ENCODE data around the gene SIRT4. TPM values are rescaled to one million over a fixed set of nuclear protein-coding genes. Genes with fewer than 3 reads are reported as not detected.

SIRT4 gene
- polyA plus RNA-seq, 5 donors, result 2.5 to 4.7 (median 2.9) TPM

DNA sequence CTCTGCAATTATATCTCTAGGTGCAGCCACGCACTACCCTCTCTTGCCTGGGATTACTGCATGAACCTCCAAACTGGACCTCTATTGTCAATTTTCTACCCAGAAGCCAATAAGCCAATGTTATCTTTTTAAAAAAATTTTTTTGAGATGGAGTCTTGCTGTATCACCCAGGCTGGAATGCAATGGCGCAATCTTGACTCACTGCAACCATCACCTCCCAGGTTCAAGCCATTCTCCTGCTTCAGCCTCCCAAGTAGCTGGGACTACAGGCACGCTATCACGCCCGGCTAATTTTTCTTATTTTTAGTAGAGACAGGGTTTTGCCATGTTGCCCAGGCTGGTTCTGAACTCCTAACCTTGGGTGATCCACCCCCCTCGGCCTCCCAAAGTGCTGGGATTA, 25.4 kb upstream of the SIRT4 start:
- DNase-seq, result no peak

DNA sequence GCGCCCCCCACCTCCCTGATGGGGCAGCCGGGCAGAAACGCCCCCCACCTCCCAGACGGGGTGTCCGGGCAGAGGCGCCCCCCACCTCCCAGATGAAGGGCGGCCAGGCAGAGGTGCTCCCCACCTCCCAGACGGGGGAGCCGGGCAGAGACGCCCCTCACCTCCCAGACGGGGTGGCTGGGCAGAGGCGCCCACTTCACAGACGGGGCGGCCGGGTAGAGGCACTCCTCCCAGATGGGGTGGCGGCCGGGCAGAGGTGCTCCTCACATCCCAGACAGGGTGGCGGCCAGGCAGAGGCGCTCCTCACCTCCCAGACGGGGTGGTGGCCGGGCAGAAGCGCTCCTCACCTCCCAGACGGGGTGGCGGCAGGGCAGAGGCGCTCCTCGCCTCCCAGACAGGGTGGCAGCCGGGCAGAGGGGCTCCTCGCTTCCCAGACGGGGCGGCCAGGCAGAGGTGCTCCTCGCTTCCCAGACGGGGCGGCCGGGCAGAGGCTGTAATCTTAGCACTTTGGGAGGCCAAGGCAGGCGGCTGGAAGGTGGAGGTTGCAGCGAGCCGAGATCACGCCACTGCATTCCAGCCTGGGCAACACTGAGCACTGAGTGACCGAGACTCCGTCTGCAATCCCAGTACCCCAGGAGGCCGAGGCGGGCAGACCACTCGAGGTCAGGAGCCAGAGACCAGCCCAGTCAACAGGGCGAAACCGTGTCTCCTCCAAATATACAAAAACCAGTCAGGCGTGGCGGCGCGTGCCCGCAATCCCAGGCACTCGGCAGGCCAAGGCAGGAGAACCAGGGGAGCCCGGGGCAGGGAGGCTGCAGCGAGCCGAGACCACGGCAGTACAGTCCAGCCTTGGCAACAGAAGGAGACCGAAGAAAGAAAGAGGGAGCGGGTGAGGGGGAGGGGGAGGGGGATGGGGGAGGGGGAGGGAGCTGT, 23.7 kb upstream of the SIRT4 start:
- DNase-seq, result no peak

DNA sequence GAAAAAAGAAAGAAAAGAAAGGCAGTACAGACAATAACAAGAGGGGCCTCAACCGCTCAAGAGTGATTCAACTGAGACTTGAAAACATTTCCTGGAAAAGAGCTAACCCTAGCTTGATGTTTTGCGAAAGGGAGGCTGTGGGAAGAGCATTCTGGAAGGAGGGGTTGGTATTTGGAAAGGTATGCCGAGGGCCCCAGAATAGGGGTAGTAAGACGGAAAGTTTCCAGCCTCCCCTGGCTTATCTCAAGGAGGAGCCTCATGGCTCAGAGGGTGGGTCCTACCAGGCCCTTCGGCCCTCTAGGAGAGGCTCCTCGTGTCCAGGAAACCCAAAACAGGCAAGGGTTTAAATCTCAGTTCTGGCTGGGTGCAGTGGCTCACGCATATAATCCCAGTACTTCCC, 18.8 kb upstream of the SIRT4 start:
- no peak for DNase-seq

DNA sequence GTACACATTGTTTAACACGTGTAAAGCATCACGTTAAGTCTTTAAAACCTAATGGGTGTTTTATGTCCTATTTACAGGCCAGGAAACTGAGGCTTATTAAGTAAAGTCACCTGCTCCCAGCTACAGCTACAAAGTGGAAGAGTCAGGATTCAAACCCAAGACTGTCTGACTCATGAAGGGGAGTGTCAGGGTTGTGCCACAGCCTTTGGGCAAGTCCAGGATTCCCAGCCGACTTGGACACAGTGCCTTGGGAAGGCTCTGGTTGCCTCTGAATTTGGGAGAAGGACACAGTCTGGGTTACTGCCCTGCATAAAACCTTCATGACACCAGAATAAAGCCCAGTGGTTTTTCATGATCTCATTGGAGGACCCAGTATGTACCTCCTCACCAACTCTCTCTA, 17.7 kb upstream of the SIRT4 start:
- DNase-seq, result no peak

DNA sequence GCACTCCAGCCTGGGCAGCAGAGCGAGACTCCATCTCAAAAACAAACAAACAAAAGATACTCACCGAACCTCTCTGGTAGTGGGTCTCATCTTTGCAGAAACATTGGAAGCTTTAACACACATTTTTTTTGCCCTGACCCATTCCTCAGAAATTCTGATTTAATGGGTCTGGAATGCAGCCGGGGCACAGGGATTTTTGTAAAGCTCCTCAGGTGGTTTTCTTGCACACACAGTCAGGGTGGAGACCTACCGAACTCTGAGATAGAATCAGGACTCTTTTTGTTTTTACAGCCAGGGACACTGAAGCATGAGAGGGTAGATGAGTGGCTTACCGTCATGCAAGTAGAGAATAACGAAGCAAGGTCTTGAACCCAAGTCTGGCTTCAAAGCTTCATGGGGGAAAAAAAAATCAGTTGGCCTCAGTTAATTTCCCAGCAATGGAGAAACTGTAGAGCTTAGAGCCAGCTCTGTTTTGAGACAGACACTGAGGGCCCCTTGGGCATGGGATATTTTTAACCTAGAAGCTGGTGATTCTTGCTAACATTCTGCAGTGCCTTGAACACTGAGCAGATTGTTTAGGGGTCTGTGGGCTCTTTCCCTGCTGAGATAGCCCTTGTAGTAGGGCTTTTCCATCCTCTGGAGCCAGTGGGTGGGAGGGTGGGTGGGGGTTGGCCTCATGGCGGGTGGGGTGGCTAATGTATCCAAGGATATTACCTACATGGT, 15.2 kb upstream of the SIRT4 start:
- no peak for DNase-seq

DNA sequence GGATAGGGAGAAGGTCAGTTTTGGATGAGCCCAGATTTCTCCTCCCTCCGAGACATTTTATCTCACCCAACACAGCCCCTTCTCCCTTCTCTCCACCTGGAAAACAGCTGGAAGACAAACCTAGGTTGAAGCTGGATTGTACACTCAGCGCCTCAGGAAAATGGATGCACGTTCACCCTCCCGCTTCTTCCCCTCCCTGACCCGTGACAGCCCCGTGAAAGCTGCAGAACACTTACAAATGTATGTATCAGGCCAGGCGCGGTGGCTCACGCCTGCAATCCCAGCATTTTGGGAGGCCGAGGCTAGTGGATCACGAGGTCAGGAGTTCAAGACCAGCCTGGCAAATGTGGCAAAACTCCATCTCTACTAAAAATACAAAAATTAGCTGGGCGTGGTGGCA, 14.6 kb upstream of the SIRT4 start:
- DNase-seq, result no peak

DNA sequence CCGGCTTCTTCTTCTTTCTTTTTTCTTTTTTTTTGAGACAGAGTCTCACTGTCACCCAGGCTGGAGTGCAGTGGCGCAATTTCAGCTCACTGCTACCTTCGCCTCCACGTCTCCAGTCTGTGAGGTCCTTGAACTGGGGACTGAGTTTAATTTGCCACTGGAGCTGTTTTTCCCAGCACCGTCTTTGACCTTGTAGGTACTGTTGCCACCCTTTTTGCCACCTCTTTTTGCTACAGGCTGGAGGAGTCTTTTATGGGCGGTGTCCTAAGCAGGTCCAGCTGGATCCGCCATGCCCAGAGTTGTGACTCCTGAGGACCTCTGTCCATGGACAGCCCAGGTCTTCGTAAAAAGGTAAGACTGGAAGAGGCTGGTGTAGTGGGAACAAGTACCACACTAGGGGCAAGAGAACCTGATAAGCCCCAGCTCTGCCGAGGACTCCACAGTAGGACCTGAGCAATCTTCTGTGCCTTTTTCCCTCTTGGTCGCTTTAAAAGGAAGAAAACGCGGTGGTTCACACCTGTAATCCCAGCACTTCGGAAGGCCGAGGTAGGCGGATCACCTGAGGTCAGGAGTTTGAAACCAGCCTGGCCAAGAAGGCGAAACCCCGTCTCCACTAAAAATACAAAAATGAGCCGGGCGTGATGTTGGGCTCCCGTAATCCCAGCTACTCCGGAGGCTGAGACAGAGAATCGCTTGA, 11.4 kb upstream of the SIRT4 start:
- DNase-seq, result peak; percentile 12 to 18

DNA sequence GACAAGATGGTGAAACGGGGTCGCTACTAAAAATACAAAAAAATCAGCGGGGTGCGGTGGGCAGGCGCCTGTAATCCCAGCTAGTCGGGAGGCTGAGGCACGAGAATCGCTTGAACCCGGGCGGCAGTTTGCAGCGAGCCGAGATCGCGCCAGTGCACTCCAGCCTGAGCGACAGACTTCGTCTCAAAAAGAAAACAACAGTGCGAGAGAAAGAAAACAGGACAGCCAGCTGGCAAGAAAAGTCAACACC, 9.8 kb upstream of the SIRT4 start:
- no peak for DNase-seq

DNA sequence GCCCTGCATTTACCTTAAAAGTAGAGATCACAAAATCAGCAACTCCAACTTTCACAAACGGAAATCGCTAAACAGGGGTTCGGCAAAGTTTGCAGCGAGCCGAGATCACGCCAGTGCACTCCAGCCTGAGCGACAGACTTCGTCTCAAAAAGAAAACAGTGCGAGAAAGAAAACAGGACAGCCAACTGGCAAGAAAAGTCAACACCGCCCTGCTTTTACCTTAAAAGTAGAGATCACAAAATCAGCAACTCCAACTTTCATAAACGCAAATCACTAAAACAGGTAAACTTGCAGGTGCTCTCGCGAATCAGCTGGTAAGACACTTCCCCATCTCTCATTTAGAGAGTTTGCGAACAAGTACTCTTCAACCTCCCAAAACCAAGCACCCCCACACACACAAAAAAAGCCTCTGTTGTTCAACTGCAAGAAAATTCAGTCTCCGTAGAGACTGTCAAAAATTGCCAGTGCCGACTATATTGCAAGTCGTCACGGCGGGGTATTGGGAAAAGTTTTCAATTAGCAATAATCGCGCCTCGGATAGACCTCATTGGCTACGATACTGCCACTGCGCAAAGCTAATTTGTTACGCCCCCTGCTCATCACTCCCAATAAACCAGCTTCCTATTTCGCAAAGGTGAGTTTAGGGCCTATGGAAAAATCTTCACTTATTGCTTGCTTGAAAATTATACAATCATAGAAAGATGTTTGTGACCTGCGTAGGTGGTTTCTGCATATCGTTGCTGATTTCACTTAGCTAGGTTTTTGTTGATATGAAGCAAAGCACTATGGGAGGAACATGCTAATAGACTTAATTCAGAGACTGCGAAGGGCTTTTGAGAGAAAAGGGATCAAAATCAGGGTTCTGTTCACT, 9.2 kb upstream of the SIRT4 start, which contains the start of gene RNU4-1:
Gene RNU4-1 (minus strand): TSS at position 577 of the 871 bp plus-strand sequence.
- peak; percentile 83 to 90 for DNase-seq

DNA sequence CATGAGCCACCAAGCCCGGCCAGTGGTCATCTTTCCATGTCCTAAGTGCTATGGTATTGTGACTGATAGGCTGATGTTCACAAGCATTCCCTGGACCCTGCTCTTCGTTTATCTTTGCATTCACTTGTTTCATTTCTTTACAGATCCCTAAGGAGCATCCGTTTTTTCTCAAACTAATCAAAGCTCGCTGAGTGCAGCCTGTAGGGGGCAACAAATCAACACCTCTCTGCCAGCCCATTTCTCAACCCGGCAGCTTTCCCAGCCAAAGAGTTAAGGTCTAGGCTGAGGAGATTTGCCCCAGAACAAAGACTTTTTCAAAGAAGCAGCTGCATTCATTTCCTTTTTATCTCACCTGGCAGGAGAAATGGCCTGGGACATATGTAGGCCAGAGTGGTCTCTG, 12.1 kb downstream of the SIRT4 start:
- no peak for DNase-seq

DNA sequence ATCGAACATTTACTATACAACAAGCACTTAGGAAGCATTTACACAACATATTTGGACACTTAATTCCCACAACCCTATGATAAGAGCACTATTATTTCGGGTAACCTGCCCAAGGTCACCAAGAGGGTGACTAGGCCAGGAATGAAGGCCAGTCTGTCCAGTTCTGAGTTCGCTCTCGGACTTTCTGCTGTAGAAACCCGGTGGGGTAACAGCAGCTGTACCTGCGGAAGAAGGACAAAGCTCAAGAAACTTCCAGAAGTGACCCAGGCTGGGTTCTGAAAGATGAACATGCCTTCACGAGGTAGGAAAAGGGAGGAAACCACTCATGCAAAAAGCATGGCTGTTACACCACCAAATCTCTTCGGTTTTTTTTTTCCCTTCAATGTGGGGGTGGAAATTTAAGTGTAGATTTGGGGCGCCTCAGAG, 14.7 kb downstream of the SIRT4 start:
- no peak for DNase-seq

DNA sequence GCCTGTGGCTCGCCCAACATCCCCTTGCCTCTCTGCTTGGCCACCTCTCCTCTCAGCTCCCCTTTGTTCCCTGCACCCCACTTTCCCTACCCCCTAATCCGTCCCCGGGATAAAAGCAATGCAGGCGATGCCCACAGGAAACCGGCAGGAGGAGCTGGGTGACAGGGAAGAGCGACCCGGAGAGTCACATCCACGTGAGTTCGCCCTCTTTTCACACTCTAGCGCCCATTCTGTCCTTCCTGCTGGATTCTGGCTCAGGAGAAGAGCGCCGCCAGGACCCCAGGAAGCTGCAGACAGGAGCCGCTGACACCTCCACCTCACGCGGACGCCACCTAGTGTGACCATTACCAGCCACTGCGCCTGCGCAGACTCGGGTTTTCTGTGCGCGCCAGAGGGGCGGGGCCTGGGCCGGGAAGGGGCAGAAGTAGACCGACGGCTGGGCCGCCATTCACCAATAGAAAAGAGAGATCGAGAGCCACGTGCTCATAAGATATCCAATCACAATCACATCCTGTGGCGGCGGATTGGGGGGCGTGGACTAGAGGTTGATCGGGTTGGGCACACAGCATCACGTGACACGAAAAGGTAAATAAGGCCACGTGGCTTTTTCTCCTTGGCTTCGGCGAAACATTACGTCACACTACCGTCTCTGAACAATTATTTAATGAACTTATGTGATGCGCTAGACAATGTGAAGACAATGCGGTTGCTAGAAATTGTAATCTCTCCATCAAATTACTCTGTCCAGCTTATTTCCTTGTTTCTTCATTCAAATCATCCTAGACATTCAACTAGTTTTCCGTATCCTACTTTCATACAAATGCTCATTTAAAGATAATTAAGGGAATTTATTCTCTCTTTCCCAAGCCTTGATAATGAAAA, 15.3 kb downstream of the SIRT4 start:
- DNase-seq, result peak; percentile 96 to 97

DNA sequence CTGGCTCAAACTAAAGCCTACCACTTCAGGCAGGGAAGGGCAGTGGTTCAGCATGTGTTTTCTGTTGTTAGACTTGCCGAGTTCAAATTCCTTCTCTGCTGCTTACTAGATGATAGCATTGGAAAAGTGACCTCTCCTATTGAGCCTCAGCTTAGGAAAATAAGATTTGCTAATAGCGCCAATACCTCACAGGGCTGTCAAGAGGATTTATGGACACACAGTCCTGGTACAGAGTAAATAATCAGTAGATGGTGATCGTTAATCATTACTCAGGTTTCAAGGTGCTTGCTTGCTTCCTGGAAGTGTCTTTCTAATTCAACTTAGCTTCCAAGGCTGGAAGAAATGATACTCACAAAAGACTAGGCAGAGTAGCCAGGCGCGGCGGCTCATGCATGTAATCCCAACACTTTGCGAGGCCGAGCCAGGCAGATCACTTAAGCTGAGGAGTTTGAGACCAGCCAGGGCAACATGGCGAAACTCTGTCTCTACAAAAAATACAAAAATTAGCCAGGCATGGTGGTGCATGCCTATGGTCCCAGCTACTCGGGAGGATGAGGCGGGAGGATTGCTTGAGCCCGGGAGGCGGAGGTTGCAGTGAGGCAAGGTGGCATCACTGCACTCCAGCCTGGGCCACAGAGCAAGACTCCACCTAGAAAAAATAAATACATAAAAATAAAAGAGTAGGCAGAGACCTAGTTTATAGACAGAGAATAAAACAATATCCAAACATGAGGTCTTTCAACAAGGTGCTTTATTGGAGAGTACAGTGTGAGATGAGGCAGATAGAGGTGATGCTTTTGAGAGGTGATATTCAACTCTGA, 19.5 kb downstream of the SIRT4 start:
- DNase-seq, result no peak

DNA sequence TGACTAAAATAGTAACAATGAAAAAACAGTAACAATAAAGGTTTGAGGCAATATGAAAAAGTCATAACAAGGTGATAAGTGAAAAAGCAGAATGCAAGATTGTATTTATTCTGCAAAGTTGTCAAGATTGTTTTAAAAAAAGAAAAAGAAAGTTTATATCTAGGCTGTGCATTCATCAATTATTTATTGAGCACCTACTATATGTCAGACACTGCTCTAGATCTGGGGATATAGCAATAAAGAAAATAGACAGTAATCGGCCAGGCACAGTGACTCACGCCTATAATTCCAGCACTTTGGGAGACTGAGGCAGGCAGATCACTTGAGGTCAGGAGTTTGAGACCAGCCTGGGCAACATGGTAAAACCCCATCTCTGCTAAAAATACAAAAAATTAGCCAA, 21.7 kb downstream of the SIRT4 start:
- DNase-seq, result no peak

DNA sequence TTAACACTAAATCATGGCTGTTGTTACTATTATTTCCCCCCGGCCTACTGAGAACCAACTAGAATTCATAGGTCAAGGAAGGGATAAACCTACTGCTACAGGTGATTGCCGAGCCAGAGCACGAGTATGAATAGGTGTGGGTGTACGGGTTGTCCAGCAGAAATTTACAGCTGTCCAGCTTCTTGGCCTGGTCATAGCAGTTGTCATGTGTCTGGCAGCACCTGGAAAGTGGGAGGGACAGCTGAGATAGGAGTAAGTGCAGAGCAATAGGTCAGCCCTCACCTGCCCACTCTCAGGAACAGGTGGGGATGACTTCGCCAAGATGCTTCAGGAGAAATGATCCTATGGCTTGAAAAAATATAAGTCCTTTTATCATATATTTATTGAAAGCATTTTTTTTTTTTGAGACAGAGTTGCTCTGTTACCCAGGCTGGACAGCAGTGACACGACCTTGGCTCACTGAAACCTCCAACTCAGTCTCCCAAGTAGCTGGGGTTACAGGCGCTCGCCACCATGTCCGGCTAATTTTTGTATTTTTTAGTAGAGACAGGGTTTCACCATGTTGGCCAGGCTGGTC, 22.8 kb downstream of the SIRT4 start:
- DNase-seq, result no peak

DNA sequence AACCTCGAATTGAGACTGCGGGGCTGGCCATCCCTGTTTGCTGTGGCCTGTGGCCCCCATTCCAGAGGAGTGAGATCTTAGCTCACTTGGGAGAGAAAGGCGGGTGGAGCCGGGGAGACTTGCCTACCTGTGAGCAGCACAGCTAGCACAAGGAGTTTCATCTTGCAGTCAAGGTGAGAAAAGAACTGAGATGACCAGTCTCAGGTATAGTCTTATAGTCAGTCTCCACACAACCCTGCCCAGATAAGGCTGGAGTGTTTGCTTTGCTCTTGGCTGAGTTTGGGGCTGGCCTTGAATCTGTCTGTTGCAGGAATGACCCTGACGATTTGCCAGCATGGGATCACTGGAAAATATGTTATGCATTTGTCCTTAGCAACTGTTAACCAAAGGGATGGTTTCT, 25.5 kb downstream of the SIRT4 start, which contains the start of gene PLA2G1B:
Gene PLA2G1B (minus strand): TSS at position 187 of the 400 bp plus-strand sequence. CDS start 26 bp downstream, at position 161.
- no peak for DNase-seq

DNA sequence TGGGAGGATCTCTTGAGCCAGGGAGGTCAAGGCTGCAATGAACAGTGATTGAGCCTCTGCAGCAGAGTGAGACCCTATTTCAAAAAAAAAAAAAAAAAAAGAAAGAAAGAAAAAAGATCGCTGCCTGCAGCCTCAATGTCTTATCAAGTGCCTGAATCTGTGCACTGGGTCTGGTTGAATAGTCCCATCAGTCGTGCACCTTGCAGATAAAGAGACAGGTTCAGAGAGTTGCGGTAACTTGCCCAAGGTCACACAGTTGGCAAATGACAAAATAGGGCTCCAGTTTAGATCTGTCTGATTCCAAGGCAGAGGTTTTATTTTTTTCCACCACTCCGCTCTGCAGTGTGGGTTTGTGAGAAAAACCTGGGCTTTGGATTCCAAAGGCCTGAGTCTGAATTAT, 26.1 kb downstream of the SIRT4 start:
- DNase-seq, result no peak

DNA sequence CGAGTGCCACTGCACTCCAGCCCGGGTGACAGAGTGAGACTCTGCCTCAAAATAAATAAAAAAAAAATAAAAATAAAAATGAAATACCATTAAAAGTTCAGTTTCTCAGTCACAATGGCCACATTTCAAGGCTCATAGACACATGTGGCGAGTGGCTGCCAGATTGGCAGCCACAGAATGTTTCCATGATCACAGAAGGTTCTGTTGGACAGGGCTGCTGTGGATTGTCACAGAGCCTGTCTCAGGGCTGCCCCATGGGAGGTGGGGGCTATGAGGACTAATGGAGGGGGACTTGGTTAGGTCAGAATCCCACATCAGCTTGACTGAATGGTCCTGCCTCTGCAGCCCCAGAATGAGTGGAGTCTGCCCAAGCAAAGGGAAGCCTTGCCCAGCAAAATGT, 29.3 kb downstream of the SIRT4 start:
- DNase-seq, result no peak

DNA sequence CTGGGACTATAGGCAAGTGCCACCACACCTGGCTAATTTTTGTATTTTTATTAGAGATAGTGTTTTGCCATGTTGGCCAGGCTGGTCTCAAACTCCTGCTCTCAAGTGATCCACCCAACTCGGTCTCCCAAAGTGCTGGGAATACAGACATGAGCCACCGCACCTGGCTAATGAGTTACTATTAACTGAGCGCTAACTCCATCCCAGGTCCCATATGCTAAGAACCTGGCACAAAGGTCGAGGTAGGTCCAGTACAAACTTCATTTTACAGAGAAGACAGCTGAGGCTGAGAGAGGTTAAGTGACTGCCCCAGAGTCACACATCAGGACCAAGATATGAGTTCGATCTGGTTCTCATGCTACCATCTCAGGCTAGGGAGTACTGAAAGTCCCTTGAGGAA, 29.9 kb downstream of the SIRT4 start:
- DNase-seq, result no peak

Measured in right lung (tissue), 5 donors.